Choroid plexus epithelial cell (primary cell): ENCODE data around the gene BLCAP.
"Not testable (repeated sequence)": the region's sequence is repeated elsewhere in the genome, so short reads cannot be mapped to it uniquely, and the experiment has no call there.

Experiments
- DNase-seq: peaks from one replicate; pipeline ENCODE4 v3.0.0-alpha.2; 2010; ENCODE audit warnings: low read depth
- H3K4me3 ChIP-seq: 2 replicates; pipeline ENCODE4 v1.5.1; 2011; ENCODE audit warnings: low read depth, mild to moderate bottlenecking, control low read depth, low read length, moderate library complexity
- TF ChIP-seq, protein P1 (sequence below): conservative IDR thresholded peaks from 2 replicates; pipeline ENCODE4 v1.5.1; 2011; ENCODE audit warnings: low read depth, mild to moderate bottlenecking, control low read depth, inconsistent platforms, low read length, moderate library complexity

BLCAP gene

DNA sequence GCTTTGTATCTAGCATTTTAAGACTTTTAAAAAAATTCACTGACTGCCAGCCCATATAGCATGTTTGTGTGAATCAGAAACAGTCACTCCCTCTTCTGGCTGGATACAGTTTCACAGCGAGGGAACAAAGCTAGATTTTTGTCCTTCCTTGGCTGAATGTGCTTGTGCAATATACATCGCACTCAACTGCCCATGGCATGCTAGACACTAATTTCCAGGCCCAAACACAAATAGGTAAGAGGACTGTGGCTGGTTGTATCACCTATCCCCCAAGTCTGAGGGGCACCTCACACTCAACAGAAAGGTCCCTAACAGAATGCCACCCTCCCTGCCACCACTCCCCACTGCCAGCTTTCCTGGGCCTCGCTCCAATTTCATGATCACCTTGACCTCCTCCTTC, 16.2 kb upstream of the BLCAP start:
- TF ChIP-seq, protein P1, sequence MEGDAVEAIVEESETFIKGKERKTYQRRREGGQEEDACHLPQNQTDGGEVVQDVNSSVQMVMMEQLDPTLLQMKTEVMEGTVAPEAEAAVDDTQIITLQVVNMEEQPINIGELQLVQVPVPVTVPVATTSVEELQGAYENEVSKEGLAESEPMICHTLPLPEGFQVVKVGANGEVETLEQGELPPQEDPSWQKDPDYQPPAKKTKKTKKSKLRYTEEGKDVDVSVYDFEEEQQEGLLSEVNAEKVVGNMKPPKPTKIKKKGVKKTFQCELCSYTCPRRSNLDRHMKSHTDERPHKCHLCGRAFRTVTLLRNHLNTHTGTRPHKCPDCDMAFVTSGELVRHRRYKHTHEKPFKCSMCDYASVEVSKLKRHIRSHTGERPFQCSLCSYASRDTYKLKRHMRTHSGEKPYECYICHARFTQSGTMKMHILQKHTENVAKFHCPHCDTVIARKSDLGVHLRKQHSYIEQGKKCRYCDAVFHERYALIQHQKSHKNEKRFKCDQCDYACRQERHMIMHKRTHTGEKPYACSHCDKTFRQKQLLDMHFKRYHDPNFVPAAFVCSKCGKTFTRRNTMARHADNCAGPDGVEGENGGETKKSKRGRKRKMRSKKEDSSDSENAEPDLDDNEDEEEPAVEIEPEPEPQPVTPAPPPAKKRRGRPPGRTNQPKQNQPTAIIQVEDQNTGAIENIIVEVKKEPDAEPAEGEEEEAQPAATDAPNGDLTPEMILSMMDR: peak; percentile 72
- no peak overlapping the region for H3K4me3 ChIP-seq
- DNase-seq: peak; percentile 77

DNA sequence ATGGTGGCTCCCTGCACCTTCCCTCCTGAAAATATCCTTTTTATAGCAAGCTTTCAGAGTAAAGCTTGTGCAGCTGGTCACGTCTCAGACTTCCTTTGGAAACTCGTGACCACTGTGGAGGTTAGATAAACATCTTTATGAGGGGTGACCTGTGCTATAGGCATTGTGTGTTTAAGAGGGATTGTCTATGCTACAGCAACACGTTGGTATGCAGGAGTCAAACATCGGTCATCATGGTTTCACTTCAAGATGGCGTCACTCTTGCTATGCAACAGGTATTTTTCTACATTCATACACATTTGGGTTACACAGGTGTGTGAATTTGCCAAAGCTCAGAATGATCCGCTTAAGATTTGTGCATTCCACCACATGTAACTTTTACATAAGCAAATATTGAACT, 14.6 kb upstream of the BLCAP start:
- TF ChIP-seq, protein P1: no peak
- DNase-seq: peak; percentile 36
- H3K4me3 ChIP-seq: no peak overlapping the region

DNA sequence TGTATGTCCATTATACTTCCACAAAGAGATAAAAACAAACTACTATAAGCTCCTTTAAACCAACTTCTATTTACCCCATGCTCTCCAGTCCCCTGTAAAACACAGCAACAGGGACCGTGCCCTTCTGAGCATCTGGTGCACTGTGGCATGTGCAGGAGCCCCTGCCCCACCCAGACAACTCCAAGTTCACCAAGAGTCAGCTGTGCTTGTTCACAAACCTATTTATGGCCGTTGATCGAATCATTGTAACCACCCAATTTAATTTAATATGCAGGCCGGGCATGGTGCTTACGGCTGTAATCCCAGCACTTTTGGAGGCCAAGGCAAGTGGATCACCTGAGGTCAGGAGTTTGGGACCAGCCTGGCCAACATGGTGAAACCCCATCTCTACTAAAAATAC, 13.7 kb upstream of the BLCAP start:
- TF ChIP-seq, protein P1: no peak
- no peak overlapping the region for H3K4me3 ChIP-seq
- no peak for DNase-seq

DNA sequence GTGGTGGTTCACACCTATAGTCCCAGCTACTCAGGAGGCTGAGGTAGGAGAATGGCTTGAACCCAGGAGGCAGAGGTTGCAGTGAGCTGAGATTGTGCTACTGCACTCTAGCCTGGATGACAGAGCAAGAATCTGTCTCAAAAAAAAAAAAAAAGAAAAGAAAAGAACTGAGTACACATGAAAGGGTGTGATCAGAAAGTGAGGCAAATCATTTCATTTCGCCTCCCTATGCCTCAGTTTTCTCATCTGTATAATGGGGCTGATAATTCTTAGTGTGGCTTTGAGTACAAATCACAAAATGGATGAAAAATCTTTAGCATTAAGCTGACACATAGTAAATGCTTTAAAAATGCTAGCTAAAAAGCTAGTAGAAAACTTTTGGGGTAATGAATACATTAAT, 13.2 kb upstream of the BLCAP start:
- not testable (repeated sequence) for DNase-seq

DNA sequence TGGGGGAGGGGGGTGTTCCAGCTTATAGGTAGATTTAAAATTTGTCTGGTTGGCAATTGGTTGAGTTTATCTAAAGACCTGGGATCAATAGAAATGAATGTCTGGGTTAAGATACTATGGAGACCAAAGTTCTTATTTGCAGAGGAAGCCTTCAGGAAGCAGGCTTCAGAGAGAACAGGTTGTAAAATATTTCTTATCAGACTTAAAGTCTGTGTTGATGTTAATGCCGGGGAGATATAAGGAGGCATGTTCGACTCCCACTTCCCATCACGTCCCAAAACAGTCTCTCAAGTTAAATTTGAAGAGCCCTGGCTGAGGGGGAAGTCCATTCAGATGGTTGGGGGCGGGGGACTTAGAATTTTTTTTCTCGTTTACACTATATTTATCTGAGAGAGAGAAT, 12.3 kb upstream of the BLCAP start:
- no peak overlapping the region for H3K4me3 ChIP-seq
- TF ChIP-seq, protein P1: no peak
- no peak for DNase-seq

More for the DNA sequence above, 13.2 kb upstream of the BLCAP start:
- H3K4me3 ChIP-seq: not testable (repeated sequence)

DNA sequence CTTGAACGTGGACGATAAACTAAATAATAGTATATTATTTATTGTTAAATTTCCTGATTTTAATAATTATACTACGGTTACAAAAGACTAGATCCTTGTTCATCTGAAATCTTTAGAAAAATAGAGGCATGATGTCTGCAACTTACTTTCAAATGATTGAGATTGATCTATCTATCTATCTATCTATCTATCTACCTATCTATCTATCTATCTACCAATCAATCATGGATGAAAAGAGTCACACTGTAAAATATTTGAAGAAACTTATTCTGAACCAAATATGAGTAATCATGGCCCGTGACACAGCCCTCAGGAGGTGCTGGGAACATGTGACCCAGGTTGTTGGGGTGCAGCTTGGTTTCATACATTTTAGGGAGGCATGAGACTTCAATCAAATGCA, 11.7 kb upstream of the BLCAP start:
- no peak for DNase-seq
- TF ChIP-seq, protein P1: no peak
- H3K4me3 ChIP-seq: no peak overlapping the region

DNA sequence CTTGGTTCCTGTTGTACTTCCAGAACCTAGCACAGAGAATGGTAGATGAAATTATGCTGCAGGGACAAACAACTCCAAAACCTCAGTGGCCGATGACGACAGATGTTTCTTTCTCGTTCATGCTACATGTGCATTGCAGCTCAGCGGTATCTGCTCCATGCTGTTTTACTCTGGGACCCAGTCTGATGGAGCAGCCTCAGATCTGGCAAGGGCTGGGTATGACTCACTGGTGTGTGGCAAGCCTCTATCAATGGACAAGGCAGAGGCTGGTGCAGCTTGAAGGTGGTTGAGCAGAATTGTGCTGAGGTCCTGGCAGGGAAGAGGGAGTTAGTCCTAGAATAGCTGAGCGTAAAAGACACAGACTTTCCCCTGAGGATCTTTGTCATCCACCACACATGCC, 10.3 kb upstream of the BLCAP start:
- DNase-seq: peak; percentile 65
- no peak overlapping the region for H3K4me3 ChIP-seq

More for the DNA sequence above, 10.3 kb upstream of the BLCAP start:
- TF ChIP-seq, protein P1: no peak
